ENCODE measurements around the gene CNR1.
A peak's percentile ranks its signal among the peaks of the same experiment; 100 is the strongest.

DNA sequence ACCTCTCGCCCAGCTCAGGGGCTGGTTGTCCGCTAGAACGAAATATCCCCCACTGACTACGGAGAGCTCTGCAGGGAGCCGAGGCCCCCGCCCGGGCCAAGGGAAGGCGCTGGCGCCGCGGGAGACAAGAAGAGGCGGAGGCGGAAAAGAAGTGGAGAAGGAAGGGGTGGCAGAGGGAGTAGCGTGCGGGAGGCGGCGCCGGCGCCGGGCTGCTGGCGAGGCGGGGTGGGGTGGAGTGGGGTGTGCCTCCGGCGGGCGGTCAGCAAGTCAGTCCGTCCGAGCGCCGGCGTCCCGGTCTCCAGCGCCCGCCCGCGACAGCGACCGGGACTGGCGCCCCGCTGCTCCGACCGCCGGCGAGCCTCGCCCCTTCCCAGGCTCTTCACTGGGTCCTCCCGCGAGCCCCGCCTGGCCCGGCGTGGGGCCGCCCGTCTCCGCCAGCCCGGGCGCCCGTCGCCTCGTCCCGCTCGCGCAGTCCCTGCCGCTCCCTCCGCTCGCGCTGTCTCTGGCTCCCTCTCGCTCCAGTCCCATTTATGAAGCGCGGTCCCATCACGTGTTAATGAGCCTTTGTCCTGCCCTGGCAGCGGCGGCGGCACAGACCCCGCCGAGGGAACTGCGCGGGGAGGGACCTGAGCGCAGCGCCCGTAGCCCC lies at the start of gene CNR1:
- TF ChIP-seq, protein P1, sequence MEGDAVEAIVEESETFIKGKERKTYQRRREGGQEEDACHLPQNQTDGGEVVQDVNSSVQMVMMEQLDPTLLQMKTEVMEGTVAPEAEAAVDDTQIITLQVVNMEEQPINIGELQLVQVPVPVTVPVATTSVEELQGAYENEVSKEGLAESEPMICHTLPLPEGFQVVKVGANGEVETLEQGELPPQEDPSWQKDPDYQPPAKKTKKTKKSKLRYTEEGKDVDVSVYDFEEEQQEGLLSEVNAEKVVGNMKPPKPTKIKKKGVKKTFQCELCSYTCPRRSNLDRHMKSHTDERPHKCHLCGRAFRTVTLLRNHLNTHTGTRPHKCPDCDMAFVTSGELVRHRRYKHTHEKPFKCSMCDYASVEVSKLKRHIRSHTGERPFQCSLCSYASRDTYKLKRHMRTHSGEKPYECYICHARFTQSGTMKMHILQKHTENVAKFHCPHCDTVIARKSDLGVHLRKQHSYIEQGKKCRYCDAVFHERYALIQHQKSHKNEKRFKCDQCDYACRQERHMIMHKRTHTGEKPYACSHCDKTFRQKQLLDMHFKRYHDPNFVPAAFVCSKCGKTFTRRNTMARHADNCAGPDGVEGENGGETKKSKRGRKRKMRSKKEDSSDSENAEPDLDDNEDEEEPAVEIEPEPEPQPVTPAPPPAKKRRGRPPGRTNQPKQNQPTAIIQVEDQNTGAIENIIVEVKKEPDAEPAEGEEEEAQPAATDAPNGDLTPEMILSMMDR (IDR thresholded peaks at IDR 0.05; ENCODE audit: insufficient read depth, low read depth, low read length) = no peak
- peak; percentile 9 for TF ChIP-seq EZH2 (IDR thresholded peaks at IDR 0.05; ENCODE audit: insufficient read depth, low read length)
